ENCODE results near the gene DIDO1. TPM values are rescaled to one million over a fixed set of nuclear protein-coding genes. Genes with fewer than 3 reads are reported as not detected.

Gene DIDO1
- total RNA-seq, 3 donors from 2014 or later (not counting 1 experiment from before 2014, with no cell fraction given): 79.5 to 116 (median 83.4) TPM

GRCh38 chr20:62952373-62952967, 26.2 kb upstream of the DIDO1 start, which contains the start of gene SLC17A9:
SLC17A9 (plus strand) TSS chr20:62952709; CDS start chr20:62952831, 122 bp downstream.
- Mint-ChIP-seq H3K27ac (peak within 1 kb of the TSS; percentile 89 to 93), H3K36me3 (no peaks in the 10 kb centered on the region), H3K27me3 (ENCODE audit: low read depth in 2 of 2) (no peaks in the 10 kb centered on the region), H3K4me1 (peaks cover 21 to 29% of the 10 kb centered on the region in 2 donors), H3K9me3 (no peaks in the 10 kb centered on the region), H3K4me3 (peak within 1 kb of the TSS; percentile 84)
- Histone ChIP-seq H3K9me3 (ENCODE audit: control insufficient read depth, insufficient read depth, low read length) (no peaks in the 10 kb centered on the region), H3K4me1 (ENCODE audit: control insufficient read depth, insufficient read depth, low read length) (peaks cover 45% of the 10 kb centered on the region), H3K27ac (ENCODE audit: low read length) (peak within 1 kb of the TSS; percentile 97), H3K36me3 (ENCODE audit: control insufficient read depth, insufficient read depth, low read length) (peaks cover 21% of the 10 kb centered on the region), H3K27me3 (ENCODE audit: control insufficient read depth, insufficient read depth, low read length) (no peaks in the 10 kb centered on the region), H3K4me3 (ENCODE audit: low read length) (peak within 1 kb of the TSS; percentile 35)
- peak; percentile 64 to 76 (median 75) for ATAC-seq
- intact Hi-C loops (cut with micrococcal nuclease): loop anchor here (5.0 kb wide), 1 partner anchor 35 kb away; no protein-coding TSS in a partner anchor
- no peak for TF ChIP-seq CTCF (IDR thresholded peaks at IDR 0.05)
- 5% methylated on average over 33 of the region's 37 CpGs for WGBS (ENCODE audit: insufficient coverage)
- DNase-seq: peak; percentile 59 to 67

GRCh38 chr20:62951896-62952372, 25.6 kb upstream of the DIDO1 start:
- ATAC-seq (no peak), DNase-seq (no peak)
- H3K36me3 ChIP-seq (ENCODE audit: control insufficient read depth, insufficient read depth, low read length): peaks cover 21% of the 10 kb centered on the region
- intact Hi-C loops (cut with micrococcal nuclease): loop anchor here (5.0 kb wide), 1 partner anchor 35 kb away; no protein-coding TSS in a partner anchor
- WGBS (ENCODE audit: insufficient coverage): 88% methylated on average over 8 of the region's 8 CpGs
- peaks cover 45% of the 10 kb centered on the region for H3K4me1 ChIP-seq (ENCODE audit: control insufficient read depth, insufficient read depth, low read length)
- Mint-ChIP-seq H3K4me1 (peaks cover 21 to 29% of the 10 kb centered on the region in 2 donors), H3K27me3 (ENCODE audit: low read depth in 2 of 2) (no peaks in the 10 kb centered on the region), H3K27ac (peak overlapping the region; percentile 59 to 93), H3K36me3 (no peaks in the 10 kb centered on the region), H3K9me3 (no peaks in the 10 kb centered on the region), H3K4me3 (peak overlapping the region; percentile 66)
- H3K27me3 ChIP-seq (ENCODE audit: control insufficient read depth, insufficient read depth, low read length): no peaks in the 10 kb centered on the region
- TF ChIP-seq CTCF (IDR thresholded peaks at IDR 0.05): no peak
- H3K4me3 ChIP-seq (ENCODE audit: low read length): peak overlapping the region; percentile 35
- H3K9me3 ChIP-seq (ENCODE audit: control insufficient read depth, insufficient read depth, low read length): no peaks in the 10 kb centered on the region
- peak overlapping the region; percentile 97 for H3K27ac ChIP-seq (ENCODE audit: low read length)

GRCh38 chr20:62951143-62951895, 25.0 kb upstream of the DIDO1 start:
- intact Hi-C loops (cut with micrococcal nuclease): loop anchor here (5.0 kb wide), 1 partner anchor 34 kb away; no protein-coding TSS in a partner anchor
- ATAC-seq (no peak), DNase-seq (no peak)
- 87% methylated on average over 11 of the region's 11 CpGs for WGBS (ENCODE audit: insufficient coverage)
- Histone ChIP-seq H3K27ac (ENCODE audit: low read length) (peak overlapping the region; percentile 97), H3K9me3 (ENCODE audit: control insufficient read depth, insufficient read depth, low read length) (no peaks in the 10 kb centered on the region), H3K4me1 (ENCODE audit: control insufficient read depth, insufficient read depth, low read length) (peaks cover 45% of the 10 kb centered on the region), H3K4me3 (ENCODE audit: low read length) (no peak overlapping the region), H3K36me3 (ENCODE audit: control insufficient read depth, insufficient read depth, low read length) (peaks cover 27% of the 10 kb centered on the region), H3K27me3 (ENCODE audit: control insufficient read depth, insufficient read depth, low read length) (no peaks in the 10 kb centered on the region)
- no peak for TF ChIP-seq CTCF (IDR thresholded peaks at IDR 0.05)
- H3K4me1 Mint-ChIP-seq: peaks cover 21 to 29% of the 10 kb centered on the region in 2 donors
- peak overlapping the region in 1 of 2 donors; percentile 56 for H3K27ac Mint-ChIP-seq
- no peaks in the 10 kb centered on the region for H3K36me3 Mint-ChIP-seq
- no peaks in the 10 kb centered on the region for H3K9me3 Mint-ChIP-seq
- H3K27me3 Mint-ChIP-seq (ENCODE audit: low read depth in 2 of 2): no peaks in the 10 kb centered on the region
- H3K4me3 Mint-ChIP-seq: peak overlapping the region; percentile 17
